NCI-H1417 (cell line): ENCODE results near the gene LRRC8D.

ENCODE experiments used
- DNase-seq, 3 experiments: peaks; one replicate each; lab custom pipeline; 2025; lab: John Stamatoyannopoulos, UW

Gene LRRC8D

DNA sequence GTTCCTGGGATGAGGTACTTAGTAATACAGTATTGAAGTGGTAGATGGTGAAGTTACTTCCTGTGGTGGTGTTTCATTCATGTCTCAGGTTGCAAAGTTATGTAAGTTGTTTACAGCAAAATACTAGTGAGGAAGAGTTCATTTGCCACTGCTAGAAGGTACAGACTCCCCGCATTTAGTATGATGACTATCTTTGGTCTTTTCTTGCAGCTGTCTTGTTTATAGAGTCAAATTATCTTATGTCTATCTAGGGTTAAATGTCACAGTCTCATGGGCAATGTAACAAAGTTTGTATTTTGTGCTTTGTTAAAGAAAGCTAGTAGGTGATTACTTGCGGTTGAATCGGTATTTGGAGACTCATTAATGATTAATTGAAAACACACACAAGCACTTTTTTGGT lies 50.2 kb downstream of the LRRC8D start:
- DNase-seq = no peak

DNA sequence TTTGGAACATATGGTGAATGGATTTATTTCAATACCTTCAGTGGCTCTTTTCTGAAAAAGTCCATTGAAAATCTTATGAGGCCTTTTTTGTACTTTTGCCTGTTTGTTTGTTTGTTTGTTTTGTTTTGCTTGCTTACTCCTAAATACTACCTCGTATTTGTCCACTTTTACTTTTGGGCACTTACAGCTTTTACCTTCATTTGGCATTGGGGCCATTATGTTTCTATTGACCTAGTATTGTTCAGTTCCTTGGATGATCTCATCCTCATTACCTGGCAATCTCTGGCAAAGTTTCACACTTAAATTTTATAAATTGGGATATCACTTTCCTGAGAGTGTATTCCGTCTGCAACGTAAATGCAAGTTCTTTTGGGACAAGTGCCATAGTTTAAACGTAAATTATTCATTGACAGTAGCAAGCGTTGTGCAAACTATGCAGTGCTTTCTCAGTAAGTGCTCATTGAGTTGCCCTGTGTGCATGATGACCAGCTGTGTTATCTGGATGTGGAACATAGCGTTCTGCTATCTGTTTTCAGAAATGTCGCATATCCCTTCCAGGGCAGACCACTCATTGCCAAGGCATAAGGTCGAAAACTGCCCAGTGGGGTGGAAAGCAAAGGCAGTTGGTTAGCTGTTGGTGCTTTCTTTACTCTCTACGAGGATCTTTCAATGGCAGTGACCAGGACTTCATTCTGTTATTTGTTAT lies 51.1 kb downstream of the LRRC8D start:
- DNase-seq = no peak

DNA sequence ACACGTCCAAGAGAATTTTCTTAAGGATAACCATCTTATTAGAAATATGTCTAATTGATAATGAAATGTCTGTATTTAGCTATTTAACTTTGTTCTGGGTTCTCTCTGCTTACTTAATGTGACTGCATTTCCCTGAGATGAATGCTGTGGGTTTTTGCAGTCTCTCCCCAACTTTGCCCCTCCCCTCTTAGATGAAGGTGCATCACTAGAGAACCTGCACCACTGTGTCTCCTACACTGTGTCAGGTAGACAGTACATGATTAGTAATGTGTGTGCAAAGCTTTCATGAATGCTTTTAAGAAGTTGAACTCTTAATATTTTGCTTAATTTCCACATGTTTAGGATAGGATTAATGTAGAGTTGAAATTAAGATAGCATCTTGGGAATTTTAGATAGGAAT lies 51.7 kb downstream of the LRRC8D start:
- no peak for DNase-seq

DNA sequence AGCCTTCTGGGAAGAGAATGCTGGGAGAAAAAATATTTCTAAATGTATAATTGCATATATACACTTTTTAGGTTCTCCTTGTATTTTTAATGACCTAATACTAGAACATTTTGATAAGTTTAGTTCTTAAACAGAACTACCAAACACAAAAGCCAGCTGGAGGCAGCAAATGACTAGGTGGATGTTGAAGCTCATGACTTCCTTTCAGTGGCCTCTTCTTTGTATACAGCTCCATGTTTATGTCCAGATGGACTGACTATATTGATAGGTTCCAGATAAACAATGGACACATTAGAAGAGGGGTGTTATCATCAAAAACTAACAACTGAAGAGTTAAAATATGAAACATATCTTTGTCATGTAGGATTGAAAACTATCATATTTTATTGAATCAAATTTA lies 52.5 kb downstream of the LRRC8D start:
- no peak for DNase-seq

DNA sequence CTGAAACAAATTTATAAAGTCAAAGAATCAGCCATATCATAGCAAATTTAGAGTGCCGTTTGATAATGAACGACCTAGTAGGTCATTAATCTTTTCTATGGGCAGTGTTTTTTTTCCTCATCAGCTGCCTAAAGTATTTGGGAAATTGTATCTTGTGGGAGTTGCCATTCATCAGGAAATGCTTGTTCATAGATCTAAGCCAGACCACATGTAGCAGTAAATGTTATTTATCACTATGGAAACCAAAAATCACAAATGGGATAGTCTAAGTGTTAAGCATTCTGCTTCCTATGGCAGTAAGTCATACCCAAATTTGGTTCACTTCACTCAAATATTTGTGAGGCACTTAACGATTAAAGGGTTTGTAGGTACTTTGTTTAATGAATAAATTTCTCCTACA lies 52.9 kb downstream of the LRRC8D start:
- DNase-seq = peak in 1 of 3 experiments; percentile 15

DNA sequence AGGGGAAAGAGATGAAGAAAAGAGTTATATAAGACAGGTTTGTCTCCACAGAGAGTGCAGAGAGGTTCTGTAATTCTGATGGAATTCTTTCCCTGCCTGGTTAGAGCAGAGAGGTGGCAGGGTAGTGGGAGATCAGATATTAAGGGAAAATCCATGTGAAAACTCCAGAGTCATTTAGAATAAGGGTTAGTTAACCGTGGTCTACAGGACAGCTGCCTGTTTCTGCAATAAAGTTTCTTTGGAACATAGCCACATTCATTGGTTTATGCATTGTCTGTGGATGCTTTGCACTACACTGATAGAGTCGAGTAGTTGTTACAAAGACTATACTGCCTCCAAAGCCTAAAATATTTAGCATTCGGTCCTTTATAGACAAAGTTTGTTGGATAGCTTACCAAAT lies 55.6 kb downstream of the LRRC8D start:
- DNase-seq = no peak

DNA sequence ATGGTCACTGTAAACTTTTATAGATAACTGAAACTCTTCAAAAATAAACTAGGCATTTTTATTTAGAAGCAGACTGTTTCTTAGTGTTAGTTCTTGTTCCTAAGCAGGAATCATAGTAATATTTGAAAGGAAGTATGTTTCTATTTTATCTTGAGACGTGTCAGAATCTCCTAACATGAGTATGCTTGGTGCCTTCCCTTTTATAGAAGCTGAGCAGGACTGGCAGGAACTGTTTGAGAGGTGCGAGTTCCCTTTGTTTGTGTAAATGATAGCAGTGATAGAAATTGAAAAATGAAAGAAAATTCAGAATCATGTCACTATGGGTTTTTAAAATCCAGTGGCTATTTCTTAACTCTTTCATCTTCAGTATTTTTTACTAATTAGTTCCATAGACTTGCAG lies 56.9 kb downstream of the LRRC8D start:
- DNase-seq = no peak

DNA sequence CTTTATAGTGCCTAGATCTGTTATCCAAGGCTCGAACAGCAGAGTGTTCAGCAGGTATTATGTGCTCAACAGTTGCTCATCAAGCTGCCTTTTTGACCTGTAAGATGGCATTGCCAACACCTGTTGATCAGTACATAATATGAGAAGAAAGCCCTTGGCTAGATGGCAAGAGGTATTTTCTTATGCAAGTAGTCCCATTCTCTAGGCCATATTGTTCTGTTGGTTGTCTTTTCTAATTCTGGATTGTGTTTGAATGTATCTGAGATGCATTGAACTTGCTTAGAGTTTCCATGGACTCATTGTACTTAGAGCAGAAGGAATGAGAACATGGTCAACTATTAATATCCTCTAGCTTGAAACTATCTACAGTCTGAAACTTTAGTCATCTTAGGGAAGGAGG lies 57.4 kb downstream of the LRRC8D start:
- no peak for DNase-seq

- DNase-seq = no peak
Measured at GRCh38 chr1:89880679-89881078, 59.8 kb downstream of the LRRC8D start.

- no peak for DNase-seq
Measured at GRCh38 chr1:89881415-89882058, 60.7 kb downstream of the LRRC8D start.

DNA sequence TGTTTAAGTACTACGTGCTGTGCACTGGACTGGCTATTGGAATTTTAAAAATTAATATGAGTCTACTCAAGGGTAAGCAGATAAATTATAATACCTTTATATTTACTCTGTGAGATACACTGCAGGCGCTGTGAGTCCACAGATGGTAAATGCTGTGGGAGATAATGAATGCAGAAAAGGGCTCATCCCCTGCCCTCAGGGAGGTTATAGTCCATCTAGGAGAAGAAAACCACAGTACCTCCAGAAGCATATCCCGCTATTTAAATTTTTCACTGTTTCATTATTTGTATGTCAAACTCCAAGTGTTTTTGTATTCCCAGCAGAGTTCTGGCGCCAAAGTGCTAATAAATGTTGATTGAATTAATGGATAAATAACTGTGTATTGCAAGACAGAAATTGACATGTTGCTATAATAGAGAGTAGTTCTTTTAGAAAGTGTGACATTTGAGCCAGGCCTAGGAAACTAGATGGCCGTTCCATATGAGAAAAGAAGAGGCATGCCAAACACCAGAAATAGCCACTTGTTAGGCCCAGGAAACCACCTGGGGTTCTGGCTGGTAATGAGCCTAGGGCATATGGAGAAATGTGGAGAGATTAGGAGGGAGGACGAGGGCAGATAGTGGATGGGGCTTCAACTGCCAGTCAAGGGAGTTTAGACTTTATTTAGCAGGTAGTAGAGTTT lies 61.7 kb downstream of the LRRC8D start:
- no peak for DNase-seq

- DNase-seq = no peak
Measured at GRCh38 chr1:89883030-89883379, 62.2 kb downstream of the LRRC8D start.

DNA sequence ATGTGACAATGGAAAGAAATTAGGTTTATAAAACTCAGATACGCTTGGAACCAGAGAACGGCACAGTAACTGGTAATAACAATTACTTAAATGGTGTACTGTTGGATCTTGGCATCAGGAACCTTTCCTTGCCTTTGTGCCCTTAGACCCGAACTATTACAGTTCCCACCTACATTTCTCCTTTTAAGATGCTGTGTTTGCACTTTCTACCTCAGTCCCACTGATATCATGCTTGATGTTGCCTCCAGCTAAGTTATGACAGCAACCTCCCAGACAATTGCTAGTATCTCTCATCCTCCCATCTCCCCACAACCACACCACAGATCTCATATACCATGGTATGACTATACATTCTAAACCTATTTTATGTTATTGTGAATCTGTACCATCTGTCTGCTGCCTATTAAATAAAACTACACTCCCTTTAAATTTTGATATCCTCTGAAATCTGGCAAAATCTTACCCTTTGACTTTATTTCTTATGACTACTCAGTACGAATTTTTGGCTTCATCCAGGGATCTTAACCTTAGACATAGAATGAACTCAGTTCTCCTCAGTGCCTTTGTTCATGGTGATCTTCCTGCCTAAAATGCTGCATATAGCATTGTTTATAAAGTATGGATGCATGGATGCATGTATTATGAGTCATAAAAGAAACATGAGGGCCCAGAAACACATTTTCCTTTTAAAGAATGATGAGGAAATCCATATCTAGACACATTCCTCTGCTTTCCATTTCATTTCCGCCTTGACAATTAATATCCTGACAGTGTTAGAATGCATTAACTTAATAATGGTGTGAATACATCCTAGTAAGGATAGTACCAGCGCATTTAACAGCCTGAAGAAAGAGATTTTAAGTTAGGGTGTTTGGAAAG lies 64.1 kb downstream of the LRRC8D start:
- no peak for DNase-seq

DNA sequence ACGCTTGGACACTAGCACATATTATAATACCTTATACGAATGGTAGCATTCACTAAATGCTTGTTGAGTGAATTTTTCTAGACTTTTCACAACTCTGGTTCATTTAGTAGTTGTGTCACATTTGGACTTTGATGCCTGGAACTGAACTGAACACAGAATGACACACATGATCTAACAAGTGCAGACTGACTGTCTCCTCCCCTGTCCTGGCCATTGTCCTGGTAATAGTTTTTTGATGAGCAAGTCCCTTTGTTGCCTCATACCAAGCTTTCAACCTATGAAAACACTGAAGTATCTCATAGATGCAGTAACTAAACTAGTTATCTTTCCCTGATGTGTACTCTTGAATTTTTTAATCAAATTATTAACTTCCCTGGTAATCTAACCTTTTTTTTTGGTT lies 66.4 kb downstream of the LRRC8D start:
- no peak for DNase-seq

GRCh38 chr1:89887713-89888112 lies 66.9 kb downstream of the LRRC8D start:
- no peak for DNase-seq

GRCh38 chr1:89888480-89889322 lies 67.9 kb downstream of the LRRC8D start:
- DNase-seq = no peak

- no peak for DNase-seq
Measured at GRCh38 chr1:89889323-89889615, 68.4 kb downstream of the LRRC8D start.

DNA sequence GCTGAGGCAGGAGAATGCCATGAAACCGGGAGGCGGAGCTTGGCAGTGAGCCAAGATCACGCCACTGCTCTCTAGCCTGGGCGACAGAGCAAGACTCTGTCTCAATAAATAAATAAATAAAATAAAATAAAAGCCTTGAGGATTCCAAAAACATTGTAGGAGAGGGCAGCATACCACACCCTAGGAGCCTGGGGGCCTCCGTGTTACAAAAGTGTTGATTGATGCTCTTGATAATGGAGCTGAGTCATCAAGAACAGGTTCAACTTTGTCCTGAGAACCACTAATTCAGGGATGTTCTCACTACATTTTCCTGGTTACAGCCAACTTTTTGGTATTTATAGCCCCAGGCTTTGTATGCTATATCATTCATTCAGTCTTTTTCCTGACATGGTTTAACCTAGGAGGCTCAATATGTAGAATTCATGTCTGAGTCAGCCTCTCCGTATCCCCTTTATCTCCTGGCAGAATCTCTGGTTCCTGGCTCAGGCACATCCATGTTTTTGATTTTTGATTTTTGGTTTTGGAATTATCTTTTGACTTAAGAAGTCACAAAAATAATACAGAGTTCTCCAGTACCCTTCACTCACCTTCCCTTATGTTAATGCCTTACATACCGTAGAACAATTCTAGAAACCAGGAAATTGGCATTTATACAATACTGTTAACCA lies 69.4 kb downstream of the LRRC8D start:
- DNase-seq = no peak

DNA sequence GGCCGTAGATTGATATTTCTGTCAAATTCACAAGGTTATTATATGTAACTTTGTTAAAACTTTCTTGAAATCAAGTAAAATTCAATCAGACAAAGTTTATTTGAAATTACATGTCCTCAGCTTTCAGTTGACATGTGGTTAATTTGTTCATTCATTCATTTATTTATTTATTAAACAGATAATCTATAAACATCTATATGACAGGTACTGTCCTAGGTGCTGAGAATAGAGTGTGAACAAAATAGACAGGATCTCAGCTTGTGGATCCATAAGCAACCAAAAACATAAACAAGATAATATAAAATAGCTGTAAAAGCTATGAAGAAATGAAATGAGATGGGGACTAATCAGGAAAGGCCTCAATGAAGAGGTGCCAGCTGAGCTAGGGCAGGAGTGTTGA lies 72.0 kb downstream of the LRRC8D start:
- DNase-seq = no peak

- no peak for DNase-seq
Measured at GRCh38 chr1:89894210-89895201, 73.7 kb downstream of the LRRC8D start.
